A549 treated with CORT108297 at 1 μM for 4 hours (cell line): ENCODE data around the gene TMEM107. TPM values are rescaled to one million over a fixed set of nuclear protein-coding genes. Genes with fewer than 3 reads are reported as not detected.

Experiments used
- total RNA-seq: library from RNA; stranded (reverse); fragments of 200-300 nt; extraction: Qiagen RNA extraction; gene quantifications from 5 replicates; pipeline ENCODE4 v1.2.3, GENCODE V29; 2022

TMEM107 gene
- total RNA-seq: 18.9 to 23.4 TPM (median 20.9 TPM) in 5 replicates

DNA sequence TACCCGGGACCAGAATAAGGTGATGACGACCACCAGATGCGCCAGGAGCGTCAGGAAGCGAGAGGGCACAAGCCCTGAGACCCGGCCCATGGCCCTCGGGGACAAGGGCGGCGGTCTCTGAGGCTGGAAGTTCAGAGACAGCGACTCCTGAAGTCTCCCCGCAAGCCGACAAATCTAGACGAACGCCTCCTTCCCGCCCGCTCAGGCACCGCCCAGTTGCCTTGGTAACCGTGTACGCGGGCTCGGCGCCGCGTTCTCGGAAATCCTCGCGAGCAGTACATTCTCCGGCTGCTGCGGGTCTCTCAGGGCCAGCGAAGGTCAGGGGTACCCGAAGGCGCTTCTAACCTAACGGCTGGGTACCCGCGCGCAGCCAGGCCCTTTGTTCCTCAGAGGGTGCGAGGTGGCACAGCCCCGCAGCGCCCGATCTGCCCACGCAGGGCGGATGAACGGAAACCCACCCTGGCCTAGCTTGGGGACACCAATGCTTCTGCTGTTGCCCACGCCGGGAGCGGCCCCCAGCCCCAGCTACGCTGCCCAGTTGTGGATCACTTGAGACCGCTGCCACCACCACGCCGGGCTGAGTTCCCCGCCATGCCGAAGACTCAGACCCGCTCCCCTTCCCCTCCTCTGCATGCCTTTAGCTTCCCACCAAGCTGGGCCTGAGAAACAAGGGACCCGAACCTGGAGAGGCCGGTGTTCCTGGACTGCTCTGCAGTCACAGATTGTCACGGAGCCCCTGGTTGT lies at the start of gene TMEM107:
Gene TMEM107 (minus strand): TSS at position 184 of the 744 bp plus-strand sequence. CDS start 94 bp downstream, at position 90.

DNA sequence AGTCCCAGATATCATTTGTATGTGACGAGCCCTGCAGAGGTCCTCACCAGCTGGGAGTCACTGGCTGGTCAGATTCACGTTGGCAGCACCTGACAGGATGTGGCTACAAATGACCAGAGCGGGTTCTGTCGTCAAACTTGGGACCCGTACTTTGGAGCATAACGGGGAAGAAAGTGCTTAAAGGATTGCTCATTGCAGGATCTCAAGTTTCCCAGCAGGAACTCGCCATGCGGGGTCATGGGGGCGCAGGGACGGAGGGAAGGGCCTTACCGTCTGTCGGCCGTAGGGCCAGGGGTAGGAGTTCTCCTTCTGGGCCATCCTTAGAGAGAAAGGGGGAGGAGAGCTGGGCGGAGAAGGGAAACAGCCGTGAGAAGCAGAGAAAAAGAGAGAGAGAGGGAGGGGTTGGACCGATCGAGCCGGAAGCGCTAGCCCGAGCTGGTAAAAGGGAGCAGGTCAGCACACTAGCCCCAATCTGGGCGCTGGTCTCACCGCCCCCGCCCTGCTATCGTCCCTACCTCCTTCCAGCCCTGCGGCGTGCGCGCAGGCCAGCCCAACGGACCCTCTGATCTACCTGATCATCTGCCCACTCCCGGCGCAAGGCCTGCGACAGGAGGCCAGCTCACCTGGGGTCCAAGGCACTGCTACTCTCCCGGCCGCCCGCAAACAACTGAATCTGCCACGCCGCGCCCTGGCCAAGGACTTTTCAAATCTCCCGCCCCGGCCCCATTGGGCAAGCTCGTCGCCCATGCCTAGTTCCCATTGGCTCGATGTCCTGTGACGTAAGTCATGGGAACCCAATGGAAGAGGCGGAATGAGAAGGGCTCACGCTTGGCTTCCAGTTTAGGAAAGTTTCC lies 34.0 kb upstream of the TMEM107 start, which contains the start of gene AURKB:
Gene AURKB (minus strand): TSS at position 669 of the 854 bp plus-strand sequence. CDS start 351 bp downstream, at position 318.

DNA sequence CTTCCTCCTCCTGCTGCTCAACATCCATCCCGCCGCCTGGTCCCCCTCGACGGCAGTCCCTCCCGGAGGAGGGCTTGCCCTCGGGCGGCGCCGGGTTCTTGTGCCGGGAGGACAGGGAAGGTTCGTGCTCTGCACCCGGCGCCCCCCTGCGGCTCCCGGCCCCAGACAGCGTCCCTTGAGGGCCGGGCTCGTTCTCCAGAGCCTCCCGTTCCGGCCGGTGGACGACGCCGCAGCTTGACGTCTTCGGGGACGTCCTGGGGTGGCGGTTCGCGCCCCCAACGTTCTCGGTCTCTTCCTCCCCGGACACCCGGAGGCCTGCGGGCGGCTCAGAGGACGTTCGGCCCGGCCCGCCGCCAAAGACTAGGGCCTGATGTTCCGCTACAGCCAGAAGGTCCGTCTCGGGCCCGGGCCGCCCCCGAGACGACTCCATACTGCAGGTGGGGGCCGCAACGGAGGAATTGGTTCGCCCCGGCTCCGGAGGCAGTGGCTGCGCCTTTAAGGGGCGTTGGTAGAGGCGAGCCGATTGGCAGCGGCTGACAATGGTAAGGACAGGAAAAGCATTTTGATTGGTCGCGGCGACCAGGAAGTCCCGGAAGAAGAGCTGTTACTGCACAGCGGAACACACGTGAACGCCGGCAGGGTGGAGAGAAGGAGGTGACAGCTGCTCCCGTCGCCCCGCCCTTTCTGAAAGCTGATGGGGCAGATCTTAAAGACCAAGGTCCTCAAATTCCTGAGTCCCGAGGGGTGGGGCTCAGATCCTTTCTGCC lies 13.7 kb upstream of the TMEM107 start, which contains the start of gene BORCS6:
Gene BORCS6 (minus strand): TSS at position 470 of the 767 bp plus-strand sequence. CDS start 40 bp downstream, at position 430.

DNA sequence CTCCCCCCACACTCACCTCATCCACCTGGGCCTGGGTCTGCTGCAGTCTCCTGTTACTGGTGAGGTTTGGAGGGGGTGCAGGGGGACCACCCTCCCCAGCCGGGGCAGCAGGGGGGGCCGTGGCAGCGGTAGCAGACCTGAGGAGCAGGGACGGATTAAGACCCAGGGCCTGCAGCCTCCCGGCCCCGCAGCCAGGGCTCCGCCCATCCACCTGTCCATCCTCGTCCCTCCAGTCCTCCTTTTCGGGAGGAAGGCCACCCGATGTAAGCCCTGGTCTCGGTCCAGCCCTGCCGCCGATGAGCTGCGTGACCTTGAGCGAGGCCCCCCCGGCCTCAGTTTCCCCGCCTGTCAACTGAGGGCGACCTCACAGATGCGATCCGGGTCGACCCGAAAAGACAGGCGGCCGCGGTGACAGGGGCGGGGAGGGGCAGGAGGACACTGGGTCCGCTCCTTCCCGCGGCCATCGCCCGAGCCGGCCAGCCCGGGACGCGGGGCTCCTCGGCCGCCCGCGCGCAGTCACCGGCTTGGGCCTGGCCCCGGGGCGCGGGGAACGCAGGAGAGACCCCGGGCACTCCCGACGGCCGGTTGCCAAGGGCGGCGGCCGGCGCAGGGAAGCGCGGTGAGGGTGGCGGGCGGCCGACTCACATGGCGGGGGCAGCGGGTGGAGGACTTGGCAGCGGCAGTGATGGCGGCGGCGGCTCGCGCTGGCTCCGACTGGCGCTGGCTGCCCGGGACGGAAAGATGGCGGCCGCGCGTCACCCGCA lies 13.8 kb downstream of the TMEM107 start, which contains the start of gene VAMP2:
Gene VAMP2 (minus strand): TSS at position 716 of the 764 bp plus-strand sequence. CDS start 69 bp downstream, at position 647.

DNA sequence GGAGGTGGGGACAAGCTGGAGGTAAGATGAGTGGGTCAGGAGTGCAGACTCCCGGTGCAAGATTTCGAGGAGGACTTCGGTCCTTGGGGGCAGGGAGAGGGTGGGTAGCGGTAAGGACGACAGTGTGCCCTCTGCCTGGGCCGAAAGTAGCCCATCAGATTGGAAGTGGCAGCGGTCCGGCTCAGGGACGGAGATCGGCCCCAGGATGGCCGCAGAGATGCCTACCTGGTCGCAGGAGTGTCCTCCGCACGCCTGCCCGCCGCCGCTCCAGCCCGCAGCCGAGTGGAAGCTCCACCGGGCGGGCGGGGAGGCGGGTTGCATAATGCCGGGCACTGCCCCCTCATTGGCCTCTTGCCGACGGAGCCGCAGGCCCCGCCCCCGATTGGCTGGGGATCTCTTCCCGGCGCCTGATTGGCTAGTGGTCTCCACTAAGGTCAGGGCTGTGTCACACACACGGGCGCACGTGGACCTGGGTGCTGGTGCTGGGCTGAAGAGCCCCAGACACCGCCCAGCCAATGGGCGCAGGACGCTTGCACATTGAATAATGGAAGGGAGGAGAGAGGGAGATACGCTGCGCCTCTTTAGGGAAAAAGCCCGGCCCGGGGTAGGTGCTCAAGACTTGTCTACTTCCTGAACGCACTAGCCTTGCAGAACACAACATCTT lies 23.9 kb downstream of the TMEM107 start, which contains the start of gene PER1:
Gene PER1 (minus strand): TSS at position 293 of the 664 bp plus-strand sequence. CDS start 1,698 bp downstream, outside the sequence.

DNA sequence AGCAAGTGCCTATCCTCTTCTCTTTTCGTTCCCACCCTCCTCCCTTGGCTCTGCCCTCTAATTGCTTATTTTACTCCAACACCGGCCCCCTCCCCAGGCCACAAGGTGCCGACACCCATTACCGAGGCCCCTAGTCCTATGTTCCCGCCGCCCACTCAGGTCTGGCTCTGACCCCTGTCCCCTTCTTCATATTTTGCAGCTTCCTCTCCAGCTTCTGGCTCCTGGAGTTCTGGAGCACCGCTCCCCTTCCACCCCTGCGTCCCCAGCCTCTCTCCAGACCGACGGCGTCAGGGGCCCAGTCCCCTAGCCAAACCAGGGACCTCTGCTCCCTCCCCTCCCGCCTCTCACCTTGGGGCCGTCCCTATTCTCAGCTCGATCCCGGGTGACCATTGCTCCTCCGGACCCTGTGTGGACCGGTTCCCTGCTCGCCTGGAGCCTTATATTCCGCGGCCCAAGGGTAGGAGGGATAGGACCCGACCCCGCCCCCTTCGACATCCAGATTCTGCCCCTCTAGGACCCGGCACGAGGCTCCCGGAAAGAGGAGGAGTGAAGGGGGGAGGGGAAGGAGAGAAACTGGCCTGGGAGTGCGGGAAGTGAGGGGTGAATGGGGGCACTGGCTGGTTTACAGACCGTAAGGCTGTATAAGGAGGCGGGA lies 52.4 kb downstream of the TMEM107 start, which contains the start of gene HES7:
Gene HES7 (minus strand): TSS at position 412 of the 655 bp plus-strand sequence. CDS start 22 bp downstream, at position 390.

Other genes starting within 250 kb of the TMEM107 start
- 1.7 to 3.1 TPM (median 2.6 TPM) in 5 replicates for gene KCNAB3, start 246.5 kb downstream of the TMEM107 start, total RNA-seq
- 298 to 343 TPM (median 309 TPM) in 5 replicates for gene TRAPPC1, start 244.4 kb downstream of the TMEM107 start, total RNA-seq
- gene CNTROB, start 244.2 kb downstream of the TMEM107 start, total RNA-seq: 32.1 to 47.2 TPM (median 42.7 TPM) in 5 replicates
- 0.07 to 0.40 TPM (median 0.11 TPM) in 4 of 5 replicates, not detected in the other for gene GUCY2D, start 173.8 kb downstream of the TMEM107 start, total RNA-seq
- 0.03 to 0.05 TPM (median 0.04 TPM) in 3 of 5 replicates, not detected in the others for gene ALOX15B, start 137.3 kb downstream of the TMEM107 start, total RNA-seq
- gene ALOX12B, start 88.7 kb downstream of the TMEM107 start, total RNA-seq: 1.3 to 2.1 TPM (median 1.6 TPM) in 5 replicates
- gene ALOXE3, start 57.9 kb downstream of the TMEM107 start, total RNA-seq: 5.8 to 9.3 TPM (median 8.0 TPM) in 5 replicates
- 1.6 to 3.7 TPM (median 3.1 TPM) in 5 replicates for gene HES7, start 52.3 kb downstream of the TMEM107 start, total RNA-seq
- gene PER1, start 24.0 kb downstream of the TMEM107 start, total RNA-seq: 19.4 to 22.8 TPM (median 21.1 TPM) in 5 replicates
- gene VAMP2, start 13.4 kb downstream of the TMEM107 start, total RNA-seq: 20.8 to 30.3 TPM (median 26.2 TPM) in 5 replicates
- 5.4 to 9.0 TPM (median 8.1 TPM) in 5 replicates for gene BORCS6, start 13.8 kb upstream of the TMEM107 start, total RNA-seq
- gene AURKB, start 34.2 kb upstream of the TMEM107 start, total RNA-seq: 156 to 178 TPM (median 158 TPM) in 5 replicates
- 11.3 to 21.2 TPM (median 17.1 TPM) in 5 replicates for gene CTC1, start 71.7 kb upstream of the TMEM107 start, total RNA-seq
- 47.8 to 55.0 TPM (median 53.4 TPM) in 5 replicates for gene PFAS, start 72.9 kb upstream of the TMEM107 start, total RNA-seq
- 36.6 to 48.2 TPM (median 47.6 TPM) in 5 replicates for gene RANGRF, start 112.3 kb upstream of the TMEM107 start, total RNA-seq
- 5.9 to 9.1 TPM (median 7.4 TPM) in 5 replicates for gene SLC25A35, start 119.0 kb upstream of the TMEM107 start, total RNA-seq
- gene ARHGEF15, start 133.9 kb upstream of the TMEM107 start, total RNA-seq: 0.03 TPM in 1 of 5 replicates, not detected in the others
- not detected in 5 replicates for gene ODF4, start 163.5 kb upstream of the TMEM107 start, total RNA-seq
- gene RPL26, start 206.8 kb upstream of the TMEM107 start, total RNA-seq: 3,440 to 4,568 TPM (median 3,797 TPM) in 5 replicates
- not detected in 5 replicates for gene RNF222, start 221.4 kb upstream of the TMEM107 start, total RNA-seq